Kidney epithelial cell (primary cell): ENCODE results near the gene COX7A2. TPM values are rescaled to one million over a fixed set of nuclear protein-coding genes. Genes with fewer than 3 reads are reported as not detected.

Experiments
- DNase-seq: peaks from one replicate; pipeline ENCODE4 v3.0.0-alpha.2; 2010; ENCODE audit warnings: low read depth
- H3K27me3 ChIP-seq: 2 replicates; pipeline ENCODE4 v1.6.0; 2011; ENCODE audit warnings: low read length; ENCODE audit not compliant: control insufficient read depth, insufficient read depth
- H3K36me3 ChIP-seq: 2 replicates; pipeline ENCODE4 v1.5.1; 2011; ENCODE audit warnings: low read length; ENCODE audit not compliant: control insufficient read depth, insufficient read depth
- H3K4me3 ChIP-seq: 2 replicates; pipeline ENCODE4 v1.5.1; 2011; ENCODE audit warnings: low read depth, mild to moderate bottlenecking, control low read depth, low read length
- CTCF ChIP-seq: IDR thresholded peaks from 2 replicates; pipeline ENCODE4 v1.5.1; 2011; ENCODE audit warnings: mild to moderate bottlenecking, moderate library complexity, low read length, control low read depth, inconsistent platforms; ENCODE audit not compliant: insufficient read depth, poor library complexity, severe bottlenecking
- total RNA-seq: library from RNA; depleted of rRNA; stranded (reverse); fragments of >200 nt; gene quantifications from 2 replicates; pipeline ENCODE4 v1.2.3, GENCODE V29; 2015

The COX7A2 gene
- total RNA-seq, 1 donor from 2014 or later: 181 TPM

DNA sequence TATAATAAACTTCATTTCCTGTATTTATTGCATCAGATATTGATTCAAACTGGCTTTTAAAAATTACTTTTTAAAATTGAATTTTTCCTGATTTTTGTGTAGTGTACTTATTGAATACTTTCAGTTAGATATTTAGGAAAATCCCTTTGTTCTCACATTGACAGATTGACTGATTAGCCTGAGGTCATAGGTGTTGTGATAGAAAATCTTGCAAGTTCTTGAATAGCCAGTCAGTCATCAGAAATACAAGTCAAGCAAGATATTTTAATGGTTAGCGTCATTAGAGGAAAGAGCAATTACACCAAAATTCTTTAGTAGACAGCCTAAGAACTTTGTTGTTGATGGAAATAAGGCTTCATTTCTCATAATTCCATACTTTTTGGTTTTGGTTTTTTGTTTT lies 44.4 kb upstream of the COX7A2 start:
- H3K27me3 ChIP-seq: no peaks in the 10 kb centered on the region
- TF ChIP-seq CTCF: no peak
- H3K36me3 ChIP-seq: no peaks in the 10 kb centered on the region
- DNase-seq: no peak
- no peak overlapping the region for H3K4me3 ChIP-seq

DNA sequence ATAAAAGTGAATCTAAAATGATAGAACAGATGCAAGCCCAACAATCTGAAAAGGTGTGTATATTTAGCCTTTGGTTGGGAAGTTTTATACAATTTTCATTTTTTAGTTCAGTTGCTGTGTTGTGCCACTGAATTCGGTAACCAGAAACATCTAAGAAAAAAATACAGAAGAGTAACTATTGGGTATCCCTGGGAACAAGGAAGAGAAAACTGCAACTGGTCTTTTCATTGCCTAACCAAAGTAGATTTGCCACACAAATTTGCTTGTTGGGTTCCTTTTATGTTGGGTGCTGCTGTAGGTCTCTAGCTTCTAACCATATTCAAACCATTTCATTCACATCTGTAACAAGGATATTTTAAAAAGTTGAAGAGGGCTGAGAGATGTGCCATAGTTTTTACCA lies 43.8 kb upstream of the COX7A2 start:
- no peak for DNase-seq
- TF ChIP-seq CTCF: no peak
- Histone ChIP-seq H3K4me3 (no peak overlapping the region), H3K36me3 (no peaks in the 10 kb centered on the region), H3K27me3 (no peaks in the 10 kb centered on the region)

GRCh38 chr6:75286955-75287354 lies 43.4 kb upstream of the COX7A2 start:
- Histone ChIP-seq H3K4me3 (no peak overlapping the region), H3K36me3 (no peaks in the 10 kb centered on the region), H3K27me3 (no peaks in the 10 kb centered on the region)
- DNase-seq: no peak
- TF ChIP-seq CTCF: no peak

- peak overlapping the region; percentile 95 for H3K4me3 ChIP-seq
- no peak for TF ChIP-seq CTCF
- no peaks in the 10 kb centered on the region for H3K27me3 ChIP-seq
- H3K36me3 ChIP-seq: no peaks in the 10 kb centered on the region
- no peak for DNase-seq
Observed at GRCh38 chr6:75285283-75285639, 41.7 kb upstream of the COX7A2 start.

DNA sequence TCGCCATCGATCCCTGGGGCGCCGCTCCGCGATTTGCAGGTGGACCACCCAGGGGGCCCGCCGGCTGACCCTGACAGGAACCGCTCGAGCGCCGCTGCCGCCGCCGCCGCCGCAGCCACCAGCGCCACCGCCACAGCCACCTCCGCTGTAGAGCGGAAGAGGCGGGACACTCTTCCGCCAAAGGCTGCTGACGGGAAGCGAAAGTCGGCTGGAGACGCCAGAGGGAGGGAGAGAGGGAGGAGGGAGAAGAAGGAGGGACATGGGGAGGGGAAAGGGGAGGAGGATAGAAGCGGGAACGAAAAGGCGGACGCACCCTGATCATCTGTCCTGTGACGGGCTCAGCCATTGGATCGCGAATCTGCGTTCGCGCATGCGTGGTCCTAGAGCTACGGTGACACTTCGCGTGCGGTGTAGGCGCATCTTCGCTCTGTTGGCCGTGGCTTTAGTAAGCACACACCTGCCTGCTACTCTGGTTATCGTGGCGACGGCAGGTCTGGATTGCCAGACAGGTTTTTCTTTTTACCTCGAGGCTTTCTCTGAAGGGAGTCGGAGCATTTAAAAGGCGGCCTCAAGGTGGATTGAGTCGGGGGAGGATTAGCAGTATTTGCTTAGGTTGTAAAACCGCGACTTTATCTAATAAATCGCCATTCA lies 41.2 kb upstream of the COX7A2 start, which contains the start of gene TMEM30A:
Gene TMEM30A, minus strand, starts transcription at position 161 of the 651 bp plus-strand sequence. Its CDS starts 154 bp downstream, at position 7.
- no peak for TF ChIP-seq CTCF
- no peaks in the 10 kb centered on the region for H3K27me3 ChIP-seq
- no peaks in the 10 kb centered on the region for H3K36me3 ChIP-seq
- peak within 1 kb of the TSS; percentile 95 for H3K4me3 ChIP-seq
- peak; percentile 95 for DNase-seq
